ENCODE results near the gene PRELID1. TPM values are rescaled to one million over a fixed set of nuclear protein-coding genes. Genes with fewer than 3 reads are reported as not detected.

Gene PRELID1
- total RNA-seq, 1 donor from 2014 or later: 94.0 TPM

DNA sequence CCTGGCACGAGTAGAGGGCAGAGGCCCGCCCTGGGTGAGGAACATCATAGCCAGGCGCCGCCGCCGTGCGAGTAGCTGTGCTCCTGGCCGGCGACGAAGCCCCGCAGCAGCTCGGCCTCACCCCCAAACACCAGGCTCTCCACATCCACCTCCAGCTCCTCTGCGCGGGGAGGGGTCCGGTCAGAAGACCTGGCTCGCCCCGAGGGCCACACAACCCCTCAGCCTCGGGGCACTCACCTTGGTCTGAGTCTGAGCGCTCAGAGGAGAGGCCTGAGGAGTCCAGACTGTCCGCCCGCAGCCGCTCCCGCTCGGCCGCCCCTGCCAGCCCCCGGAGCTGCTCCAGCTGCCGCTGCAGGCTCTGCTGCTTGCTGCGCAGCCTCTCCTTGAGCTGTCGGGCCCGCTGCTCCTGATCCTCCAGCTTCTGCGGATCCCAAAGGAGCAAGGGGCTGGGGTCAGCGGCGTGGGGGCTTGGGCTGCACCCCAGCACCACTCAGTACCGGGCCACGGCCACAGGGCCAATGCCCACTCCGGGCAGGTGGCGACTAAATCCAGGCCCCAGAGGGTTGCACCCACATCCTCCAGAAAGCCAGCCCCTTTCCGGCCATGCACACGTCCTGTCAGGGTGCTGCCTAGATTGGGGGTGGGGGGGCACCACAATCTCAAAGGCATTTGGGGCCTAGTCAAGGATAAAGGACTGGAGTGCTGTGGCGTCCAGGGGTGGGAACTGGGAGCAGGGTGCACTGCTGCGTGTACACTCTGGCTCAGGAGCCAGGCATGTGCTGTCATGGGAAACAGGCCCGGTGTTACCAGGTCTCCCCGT, 4.2 kb downstream of the PRELID1 start:
- H3K4me1 Mint-ChIP-seq (ENCODE audit: low read depth): peaks cover 20% of the 10 kb centered on the region

GRCh38 chr5:177308740-177309139, 5.1 kb downstream of the PRELID1 start:
- Mint-ChIP-seq H3K9me3 (ENCODE audit: low read depth) (no peaks in the 10 kb centered on the region), H3K4me1 (ENCODE audit: low read depth) (peaks cover 21% of the 10 kb centered on the region), H3K36me3 (ENCODE audit: insufficient read depth) (peaks cover 5% of the 10 kb centered on the region), H3K27me3 (no peaks in the 10 kb centered on the region), H3K27ac (peak overlapping the region; percentile 84), H3K4me3 (ENCODE audit: low read depth) (no peak overlapping the region)
- no peak for DNase-seq (ENCODE audit: low spot score, unreplicated experiment)
- no peak for TF ChIP-seq CTCF (IDR thresholded peaks at IDR 0.05; ENCODE audit: unreplicated experiment)

More for the DNA sequence above, 4.2 kb downstream of the PRELID1 start:
- Mint-ChIP-seq H3K27me3 (no peaks in the 10 kb centered on the region), H3K9me3 (ENCODE audit: low read depth) (no peaks in the 10 kb centered on the region), H3K4me3 (ENCODE audit: low read depth) (no peak overlapping the region), H3K27ac (no peak overlapping the region), H3K36me3 (ENCODE audit: insufficient read depth) (peaks cover 5% of the 10 kb centered on the region)
- DNase-seq (ENCODE audit: low spot score, unreplicated experiment): no peak
- TF ChIP-seq CTCF (IDR thresholded peaks at IDR 0.05; ENCODE audit: unreplicated experiment): no peak

DNA sequence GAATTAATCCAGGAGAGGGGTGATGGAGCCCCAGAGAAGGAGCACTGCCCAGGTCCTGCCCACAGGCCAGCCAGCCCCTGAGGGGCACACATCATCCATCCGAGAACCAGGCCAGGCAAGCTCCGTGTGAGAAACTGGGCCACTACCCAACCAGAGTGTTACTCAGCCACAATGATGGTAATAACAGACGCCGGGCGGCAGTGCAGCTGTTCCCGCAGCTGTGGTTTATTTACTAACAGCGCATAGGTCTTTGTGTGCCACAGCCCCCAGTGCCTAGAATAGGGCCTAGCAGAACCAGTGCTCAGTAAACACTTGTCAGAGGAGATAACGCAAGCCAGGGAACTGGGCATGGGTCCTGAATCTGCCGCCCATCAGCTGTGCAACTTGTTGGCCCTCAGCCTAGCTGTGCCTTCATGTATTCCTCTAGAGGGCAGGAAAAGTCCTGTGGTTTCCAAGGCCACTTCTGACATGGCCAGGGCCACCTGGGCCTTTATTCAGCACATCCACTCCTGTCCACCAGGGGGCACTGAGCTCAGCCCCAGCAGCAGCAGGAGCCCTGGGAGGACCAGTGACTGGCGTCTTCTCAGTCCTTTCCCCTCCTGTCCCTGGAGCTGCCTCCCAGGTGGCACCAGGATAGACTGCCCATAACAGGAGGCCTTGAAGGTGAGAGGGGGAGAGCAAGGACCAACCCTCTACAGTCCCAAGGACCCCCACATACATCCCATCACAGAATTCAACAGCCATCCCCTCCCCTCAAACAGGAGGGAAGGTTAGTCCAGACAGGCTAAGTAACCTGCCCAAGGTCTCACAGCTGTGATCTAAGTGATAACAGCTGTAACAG, 6.0 kb downstream of the PRELID1 start:
- Mint-ChIP-seq H3K4me1 (ENCODE audit: low read depth) (peaks cover 15% of the 10 kb centered on the region), H3K27ac (peak overlapping the region; percentile 84), H3K4me3 (ENCODE audit: low read depth) (peak overlapping the region; percentile 62), H3K36me3 (ENCODE audit: insufficient read depth) (peaks cover 5% of the 10 kb centered on the region), H3K27me3 (no peaks in the 10 kb centered on the region), H3K9me3 (ENCODE audit: low read depth) (no peaks in the 10 kb centered on the region)
- peak; percentile 81 for TF ChIP-seq CTCF (IDR thresholded peaks at IDR 0.05; ENCODE audit: unreplicated experiment)
- peak; percentile 59 for DNase-seq (ENCODE audit: low spot score, unreplicated experiment)

DNA sequence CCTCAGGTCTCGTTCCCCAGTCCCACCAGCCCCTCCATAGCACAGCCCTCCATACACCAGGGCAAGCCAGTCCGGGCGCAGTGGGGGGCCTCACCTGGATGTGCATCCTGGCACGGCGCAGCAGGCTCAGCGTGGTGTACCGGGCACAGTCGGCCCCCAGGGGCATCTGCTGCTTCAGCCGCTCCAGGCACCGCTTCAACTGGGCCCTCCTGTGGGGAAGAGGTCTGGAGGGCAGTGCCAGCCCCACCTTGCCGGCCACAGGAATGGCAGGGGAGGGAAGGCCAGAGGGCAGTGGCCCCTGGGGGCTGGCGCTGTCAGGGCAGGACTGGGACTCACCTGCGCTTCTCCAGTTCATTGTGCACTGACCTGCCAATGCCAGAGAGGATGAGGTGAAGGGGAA, 6.7 kb downstream of the PRELID1 start:
- Mint-ChIP-seq H3K9me3 (ENCODE audit: low read depth) (no peaks in the 10 kb centered on the region), H3K4me1 (ENCODE audit: low read depth) (peaks cover 12% of the 10 kb centered on the region), H3K36me3 (ENCODE audit: insufficient read depth) (peaks cover 4% of the 10 kb centered on the region), H3K27me3 (no peaks in the 10 kb centered on the region), H3K27ac (no peak overlapping the region), H3K4me3 (ENCODE audit: low read depth) (peak overlapping the region; percentile 80)
- TF ChIP-seq CTCF (IDR thresholded peaks at IDR 0.05; ENCODE audit: unreplicated experiment): no peak
- no peak for DNase-seq (ENCODE audit: low spot score, unreplicated experiment)

- Mint-ChIP-seq H3K9me3 (ENCODE audit: low read depth) (no peaks in the 10 kb centered on the region), H3K36me3 (ENCODE audit: insufficient read depth) (peaks cover 3% of the 10 kb centered on the region), H3K4me1 (ENCODE audit: low read depth) (peaks cover 12% of the 10 kb centered on the region), H3K4me3 (ENCODE audit: low read depth) (peak overlapping the region; percentile 80), H3K27me3 (no peaks in the 10 kb centered on the region), H3K27ac (no peak overlapping the region)
- no peak for DNase-seq (ENCODE audit: low spot score, unreplicated experiment)
- no peak for TF ChIP-seq CTCF (IDR thresholded peaks at IDR 0.05; ENCODE audit: unreplicated experiment)
Observed at GRCh38 chr5:177310757-177311391, 7.3 kb downstream of the PRELID1 start.

All from progenitor cell of endocrine pancreas (in vitro differentiated cells).